C4-2B (cell line): ENCODE measurements around the gene AACS.
A peak's percentile ranks its signal among the peaks of the same experiment; 100 is the strongest.
"Not testable (repeated sequence)": the region's sequence is repeated elsewhere in the genome, so short reads cannot be mapped to it uniquely, and the experiment has no call there.

Experiments
- H3K27ac ChIP-seq: fragments of 450-650 bp; 2 replicates; pipeline ENCODE4 v1.5.1; 2017
- CTCF ChIP-seq: fragments of 450-650 bp; conservative IDR thresholded peaks from 2 replicates; pipeline ENCODE4 v1.5.1; 2017; ENCODE audit warnings: mild to moderate bottlenecking
- ZFX ChIP-seq: fragments of 450-650 bp; IDR thresholded peaks from 2 replicates; pipeline ENCODE4 v1.6.1; 2017

AACS gene

GRCh38 chr12:125023065-125023464 lies 42.2 kb upstream of the AACS start:
- TF ChIP-seq ZFX (no peak), CTCF (no peak)

GRCh38 chr12:125024949-125025563 lies 40.2 kb upstream of the AACS start:
- no peak overlapping the region for H3K27ac ChIP-seq
- TF ChIP-seq ZFX (no peak), CTCF (no peak)

More at GRCh38 chr12:125023065-125023464, 42.2 kb upstream of the AACS start:
- H3K27ac ChIP-seq, result no peak overlapping the region

- no peak for TF ChIP-seq ZFX
- no peak for TF ChIP-seq CTCF
- H3K27ac ChIP-seq, result no peak overlapping the region
These were observed 39.5 kb upstream of the AACS start for GRCh38 chr12:125025606-125026235.

GRCh38 chr12:125028106-125028505 lies 37.1 kb upstream of the AACS start:
- TF ChIP-seq CTCF, result no peak
- no peak for TF ChIP-seq ZFX
- no peak overlapping the region for H3K27ac ChIP-seq

- H3K27ac ChIP-seq, result no peak overlapping the region
- TF ChIP-seq CTCF, result no peak
- no peak for TF ChIP-seq ZFX
These were observed 35.4 kb upstream of the AACS start for GRCh38 chr12:125029761-125030358.

GRCh38 chr12:125031471-125031870 lies 33.8 kb upstream of the AACS start:
- not testable (repeated sequence) for H3K27ac ChIP-seq

- peak overlapping the region; percentile 4; the same call in 1 of the 2 replicates for H3K27ac ChIP-seq
- TF ChIP-seq ZFX, result no peak
- TF ChIP-seq CTCF, result no peak
These were observed 32.6 kb upstream of the AACS start for GRCh38 chr12:125032466-125033152.
